GM12801 (cell line): ENCODE data around the gene ADAMTSL3.

Experiments
- TF ChIP-seq, protein P1 (sequence below): IDR thresholded peaks from one replicate; pipeline ENCODE4 v1.5.1; 2011; ENCODE audit warnings: control low read depth; ENCODE audit not compliant: insufficient read length; ENCODE audit errors: extremely low read depth

The ADAMTSL3 gene

DNA sequence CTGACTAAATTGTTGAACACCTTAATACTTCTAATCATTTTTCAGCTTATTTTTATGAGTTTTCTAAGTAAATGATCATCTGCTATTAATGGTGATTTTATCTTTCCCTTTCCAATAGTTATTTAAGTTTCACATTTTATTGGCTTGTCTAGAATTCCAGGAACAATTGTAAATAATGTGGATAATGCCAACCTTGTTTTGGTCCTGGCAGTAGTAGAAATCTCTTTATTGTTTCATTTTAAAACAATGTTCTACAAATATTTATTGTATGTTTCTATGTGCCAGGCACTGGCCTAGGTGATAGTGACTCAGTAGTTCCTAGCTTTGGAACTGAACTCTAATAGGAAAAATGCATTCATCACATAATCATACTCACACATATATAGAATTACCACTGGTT is 264.1 kb downstream of the ADAMTSL3 start:
- TF ChIP-seq, protein P1, sequence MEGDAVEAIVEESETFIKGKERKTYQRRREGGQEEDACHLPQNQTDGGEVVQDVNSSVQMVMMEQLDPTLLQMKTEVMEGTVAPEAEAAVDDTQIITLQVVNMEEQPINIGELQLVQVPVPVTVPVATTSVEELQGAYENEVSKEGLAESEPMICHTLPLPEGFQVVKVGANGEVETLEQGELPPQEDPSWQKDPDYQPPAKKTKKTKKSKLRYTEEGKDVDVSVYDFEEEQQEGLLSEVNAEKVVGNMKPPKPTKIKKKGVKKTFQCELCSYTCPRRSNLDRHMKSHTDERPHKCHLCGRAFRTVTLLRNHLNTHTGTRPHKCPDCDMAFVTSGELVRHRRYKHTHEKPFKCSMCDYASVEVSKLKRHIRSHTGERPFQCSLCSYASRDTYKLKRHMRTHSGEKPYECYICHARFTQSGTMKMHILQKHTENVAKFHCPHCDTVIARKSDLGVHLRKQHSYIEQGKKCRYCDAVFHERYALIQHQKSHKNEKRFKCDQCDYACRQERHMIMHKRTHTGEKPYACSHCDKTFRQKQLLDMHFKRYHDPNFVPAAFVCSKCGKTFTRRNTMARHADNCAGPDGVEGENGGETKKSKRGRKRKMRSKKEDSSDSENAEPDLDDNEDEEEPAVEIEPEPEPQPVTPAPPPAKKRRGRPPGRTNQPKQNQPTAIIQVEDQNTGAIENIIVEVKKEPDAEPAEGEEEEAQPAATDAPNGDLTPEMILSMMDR = no peak

GRCh38 chr15:83919319-83919830 is 265.5 kb downstream of the ADAMTSL3 start:
- TF ChIP-seq, protein P1 = no peak

DNA sequence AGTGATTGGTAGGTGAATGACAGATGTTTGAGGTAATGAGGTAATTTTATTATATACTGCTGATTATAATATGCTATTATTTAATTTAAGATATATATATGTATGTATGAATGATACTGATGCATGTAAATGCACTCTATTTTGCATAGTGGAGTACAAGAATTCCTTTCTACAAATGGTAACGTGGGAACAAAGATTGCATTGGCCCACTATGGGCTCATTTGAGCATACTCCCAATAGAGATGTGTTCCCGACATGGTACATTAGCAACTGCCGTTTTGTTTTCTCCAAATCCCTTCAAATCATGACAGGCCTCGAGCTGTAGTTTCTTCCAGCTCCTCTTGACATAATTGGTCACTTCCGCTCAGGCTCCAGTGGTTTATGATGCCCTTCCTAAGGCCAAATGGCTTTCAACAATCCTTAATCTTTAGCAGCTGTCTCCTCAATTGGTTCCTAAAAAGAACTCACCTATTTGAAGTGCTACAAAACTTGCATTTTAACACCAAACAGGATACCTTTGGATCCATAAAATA is 266.1 kb downstream of the ADAMTSL3 start:
- TF ChIP-seq, protein P1 = no peak

DNA sequence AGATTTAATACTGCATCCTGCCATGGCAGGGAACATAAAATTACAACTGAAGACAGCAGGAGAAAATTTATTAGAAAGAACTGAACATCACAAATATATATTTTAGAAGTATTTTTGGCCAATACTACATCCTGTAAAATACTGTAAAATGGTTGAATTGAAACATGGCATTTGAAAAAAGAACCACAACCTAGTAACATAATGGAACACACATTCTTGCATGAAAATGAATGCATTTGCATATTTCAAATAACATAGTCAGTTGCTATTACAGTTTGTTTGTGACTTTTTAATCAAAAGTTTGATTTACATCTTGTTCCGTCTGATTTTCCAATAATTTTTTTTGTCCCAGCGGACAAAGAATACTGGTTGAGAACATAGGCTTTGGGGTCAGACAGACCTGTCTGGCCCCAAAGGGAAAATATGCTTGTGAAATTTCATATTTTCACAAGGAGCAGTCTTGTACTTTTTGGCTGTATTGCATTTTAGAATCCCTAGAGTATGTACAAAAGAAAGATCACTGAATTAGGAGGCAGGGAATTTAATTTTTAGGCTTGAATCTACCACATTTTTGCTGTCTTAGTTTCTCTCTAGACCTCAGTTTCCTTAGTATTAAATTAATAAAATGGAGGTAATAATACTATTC is 268.8 kb downstream of the ADAMTSL3 start:
- TF ChIP-seq, protein P1 = no peak

DNA sequence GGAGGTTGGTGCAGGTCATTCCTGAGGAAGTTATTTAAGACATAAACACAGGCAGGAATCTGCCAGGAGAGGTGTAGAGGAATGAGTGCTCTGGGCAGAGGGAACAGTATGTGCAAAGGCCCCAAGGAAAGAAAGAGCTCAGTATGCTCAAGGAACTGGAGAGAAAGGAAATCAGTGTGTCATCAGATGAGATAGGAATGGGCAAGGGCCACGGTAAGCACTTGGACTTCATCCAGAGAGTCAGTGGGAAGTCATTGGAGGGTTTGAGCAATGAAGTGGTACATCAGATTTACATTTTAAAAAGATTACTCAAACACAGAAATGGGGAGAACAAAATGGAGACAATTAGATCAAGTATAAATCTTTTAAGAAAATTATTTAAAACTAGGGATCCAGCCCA is 272.2 kb downstream of the ADAMTSL3 start:
- TF ChIP-seq, protein P1 = no peak

- TF ChIP-seq, protein P1 = no peak
Measured at GRCh38 chr15:83927704-83928391, 273.9 kb downstream of the ADAMTSL3 start.

DNA sequence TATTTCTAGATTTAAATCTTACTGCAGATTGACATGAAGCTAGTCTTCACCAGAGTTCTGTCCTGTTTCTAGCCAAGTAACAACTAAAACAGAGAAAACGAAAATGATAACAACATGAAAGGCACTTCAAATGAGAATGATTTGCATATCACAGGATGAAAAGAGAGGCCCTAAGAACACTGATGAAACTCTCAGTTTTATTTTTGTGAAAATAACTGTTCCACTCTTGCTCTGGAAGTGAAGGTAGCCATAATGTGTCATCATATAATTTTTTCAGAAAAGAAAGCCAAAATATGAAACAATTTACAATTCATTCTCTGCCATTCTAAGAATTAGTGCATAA is 274.4 kb downstream of the ADAMTSL3 start:
- TF ChIP-seq, protein P1 = no peak
